ENCODE data around the gene TKT.
"Not testable (repeated sequence)": the region's sequence is repeated elsewhere in the genome, so short reads cannot be mapped to it uniquely, and the experiment has no call there.

Gene TKT

GRCh38 chr3:53261712-53262111, 5.9 kb upstream of the TKT start:
- DNase-seq: no peak

- DNase-seq: no peak
Measured at GRCh38 chr3:53260286-53260785, 4.5 kb upstream of the TKT start.

GRCh38 chr3:53259427-53260259, 3.8 kb upstream of the TKT start:
- no peak for DNase-seq

GRCh38 chr3:53258600-53259426, 3.0 kb upstream of the TKT start:
- DNase-seq: no peak

- no peak for DNase-seq
Measured at GRCh38 chr3:53257465-53257864, 1.6 kb upstream of the TKT start.

GRCh38 chr3:53256704-53257055, 858 bp upstream of the TKT start:
- no peak for DNase-seq

- peak; percentile 83 for DNase-seq
Measured at GRCh38 chr3:53255423-53255774, 423 bp downstream of the TKT start.

- peak; percentile 65 for DNase-seq
Measured at GRCh38 chr3:53254509-53255422, 1.1 kb downstream of the TKT start.

GRCh38 chr3:53253707-53254508, 1.9 kb downstream of the TKT start:
- DNase-seq: no peak

GRCh38 chr3:53252947-53253322, 2.9 kb downstream of the TKT start:
- not testable (repeated sequence) for DNase-seq

- no peak for DNase-seq
Measured at GRCh38 chr3:53252096-53252946, 3.5 kb downstream of the TKT start.

- DNase-seq: no peak
Measured at GRCh38 chr3:53250881-53251605, 4.8 kb downstream of the TKT start.

GRCh38 chr3:53250453-53250852, 5.4 kb downstream of the TKT start:
- DNase-seq: no peak

GRCh38 chr3:53248161-53248560, 7.7 kb downstream of the TKT start:
- no peak for DNase-seq

- DNase-seq: no peak
Measured at GRCh38 chr3:53247619-53248018, 8.2 kb downstream of the TKT start.

GRCh38 chr3:53244271-53244670, 11.6 kb downstream of the TKT start:
- no peak for DNase-seq

- no peak for DNase-seq
Measured at GRCh38 chr3:53243785-53244184, 12.0 kb downstream of the TKT start.

GRCh38 chr3:53243165-53243564, 12.7 kb downstream of the TKT start:
- peak; percentile 14 for DNase-seq

GRCh38 chr3:53242642-53243041, 13.2 kb downstream of the TKT start:
- no peak for DNase-seq

- no peak for DNase-seq
Measured at GRCh38 chr3:53242155-53242554, 13.7 kb downstream of the TKT start.

Measured in right kidney (tissue), 1 donor.